Gastroesophageal sphincter (tissue), 3 donors: ENCODE data around the gene CDH23.

Source experiments
- POLR2A ChIP-seq, 2 donors: fragments of 450-650 bp; IDR thresholded peaks; one replicate each; pipeline ENCODE4 v1.6.1; 2017; ENCODE audit warnings: antibody characterized with exemption in 2 of 2, mild to moderate bottlenecking in 2 of 2, moderate library complexity in 1 of 2
- TF ChIP-seq, protein P1 (sequence below), 4 experiments: fragments of 200-600 bp in 2 of 4; fragments of 450-650 bp in 2 of 4; sonication (generic) in 1 of 4; IDR thresholded peaks; one replicate each; pipeline ENCODE4 v1.5.1; 2017 to 2019; ENCODE audit warnings: antibody characterized with exemption in 4 of 4, mild to moderate bottlenecking in 2 of 4, moderate library complexity in 2 of 4

GRCh38 chr10:71752391-71753090, 355.8 kb downstream of the CDH23 start:
- TF ChIP-seq, protein P1, sequence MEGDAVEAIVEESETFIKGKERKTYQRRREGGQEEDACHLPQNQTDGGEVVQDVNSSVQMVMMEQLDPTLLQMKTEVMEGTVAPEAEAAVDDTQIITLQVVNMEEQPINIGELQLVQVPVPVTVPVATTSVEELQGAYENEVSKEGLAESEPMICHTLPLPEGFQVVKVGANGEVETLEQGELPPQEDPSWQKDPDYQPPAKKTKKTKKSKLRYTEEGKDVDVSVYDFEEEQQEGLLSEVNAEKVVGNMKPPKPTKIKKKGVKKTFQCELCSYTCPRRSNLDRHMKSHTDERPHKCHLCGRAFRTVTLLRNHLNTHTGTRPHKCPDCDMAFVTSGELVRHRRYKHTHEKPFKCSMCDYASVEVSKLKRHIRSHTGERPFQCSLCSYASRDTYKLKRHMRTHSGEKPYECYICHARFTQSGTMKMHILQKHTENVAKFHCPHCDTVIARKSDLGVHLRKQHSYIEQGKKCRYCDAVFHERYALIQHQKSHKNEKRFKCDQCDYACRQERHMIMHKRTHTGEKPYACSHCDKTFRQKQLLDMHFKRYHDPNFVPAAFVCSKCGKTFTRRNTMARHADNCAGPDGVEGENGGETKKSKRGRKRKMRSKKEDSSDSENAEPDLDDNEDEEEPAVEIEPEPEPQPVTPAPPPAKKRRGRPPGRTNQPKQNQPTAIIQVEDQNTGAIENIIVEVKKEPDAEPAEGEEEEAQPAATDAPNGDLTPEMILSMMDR (IDR thresholded peaks at IDR 0.05), result no peak
- no peak for TF ChIP-seq POLR2A (IDR thresholded peaks at IDR 0.05)
